ENCODE results near the gene ADAMTS17. TPM values are rescaled to one million over a fixed set of nuclear protein-coding genes. Genes with fewer than 3 reads are reported as not detected.

ADAMTS17 gene
- total RNA-seq, 1 donor from 2014 or later = 2.3 TPM

- DNase-seq (ENCODE audit: low read depth) = no peak
- H3K4me3 ChIP-seq (ENCODE audit: low read depth, low read length) = no peak overlapping the region
- no peak for TF ChIP-seq CTCF (IDR thresholded peaks at IDR 0.05; ENCODE audit: insufficient read depth, low read length, poor library complexity, severe bottlenecking)
These were observed 305.8 kb downstream of the ADAMTS17 start for GRCh38 chr15:100036015-100036414.

GRCh38 chr15:100034191-100034590, 307.6 kb downstream of the ADAMTS17 start:
- no peak for TF ChIP-seq CTCF (IDR thresholded peaks at IDR 0.05; ENCODE audit: insufficient read depth, low read length, poor library complexity, severe bottlenecking)
- no peak overlapping the region for H3K4me3 ChIP-seq (ENCODE audit: low read depth, low read length)
- no peaks in the 10 kb centered on the region for H3K27me3 ChIP-seq (ENCODE audit: control insufficient read depth, insufficient read depth, low read length)
- no peak for DNase-seq (ENCODE audit: low read depth)
- no peaks in the 10 kb centered on the region for H3K36me3 ChIP-seq (ENCODE audit: control insufficient read depth, insufficient read depth, low read length)

More at GRCh38 chr15:100036015-100036414, 305.8 kb downstream of the ADAMTS17 start:
- H3K36me3 ChIP-seq (ENCODE audit: control insufficient read depth, insufficient read depth, low read length) = no peaks in the 10 kb centered on the region
- no peaks in the 10 kb centered on the region for H3K27me3 ChIP-seq (ENCODE audit: control insufficient read depth, insufficient read depth, low read length)

GRCh38 chr15:100033140-100033857, 308.5 kb downstream of the ADAMTS17 start:
- Histone ChIP-seq H3K36me3 (ENCODE audit: control insufficient read depth, insufficient read depth, low read length) (no peaks in the 10 kb centered on the region), H3K27me3 (ENCODE audit: control insufficient read depth, insufficient read depth, low read length) (no peaks in the 10 kb centered on the region), H3K4me3 (ENCODE audit: low read depth, low read length) (no peak overlapping the region)
- DNase-seq (ENCODE audit: low read depth) = no peak
- TF ChIP-seq CTCF (IDR thresholded peaks at IDR 0.05; ENCODE audit: insufficient read depth, low read length, poor library complexity, severe bottlenecking) = no peak

DNA sequence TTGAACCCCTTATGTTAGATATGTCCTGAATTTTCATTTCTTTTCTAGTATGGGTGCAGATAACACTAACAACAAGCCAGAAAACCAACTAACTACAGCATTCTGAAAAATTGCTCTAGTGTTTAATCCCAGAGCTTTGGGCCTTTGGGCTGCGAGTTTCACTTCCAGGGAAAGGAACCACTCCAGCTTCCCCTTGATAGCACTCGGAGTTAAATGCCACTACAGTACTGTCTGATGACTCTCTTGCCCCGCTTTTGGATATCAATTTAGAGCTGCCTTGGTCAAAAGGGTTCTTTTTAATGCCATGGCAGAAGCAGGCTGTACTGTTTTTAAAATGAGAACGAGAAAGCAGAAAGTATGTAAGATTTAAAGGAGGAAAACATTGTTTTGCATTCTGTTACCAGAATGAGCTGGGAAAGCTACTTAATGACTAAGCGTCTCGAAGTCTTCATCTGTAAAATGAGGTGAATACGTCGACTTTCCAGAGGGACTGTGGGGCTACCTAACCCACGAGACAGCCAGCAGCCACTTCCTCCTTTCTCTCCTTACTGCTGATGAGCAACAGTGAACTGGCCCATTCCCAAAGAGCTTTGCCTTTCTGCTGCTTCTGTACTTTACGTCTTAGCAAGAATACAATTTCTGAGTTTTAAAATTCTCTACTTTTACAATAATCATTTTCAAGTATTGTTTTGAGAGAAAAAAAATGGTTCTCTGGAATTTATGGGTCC, 309.3 kb downstream of the ADAMTS17 start:
- no peak for TF ChIP-seq CTCF (IDR thresholded peaks at IDR 0.05; ENCODE audit: insufficient read depth, low read length, poor library complexity, severe bottlenecking)
- DNase-seq (ENCODE audit: low read depth) = no peak
- no peak overlapping the region for H3K4me3 ChIP-seq (ENCODE audit: low read depth, low read length)
- H3K36me3 ChIP-seq (ENCODE audit: control insufficient read depth, insufficient read depth, low read length) = no peaks in the 10 kb centered on the region
- H3K27me3 ChIP-seq (ENCODE audit: control insufficient read depth, insufficient read depth, low read length) = no peaks in the 10 kb centered on the region

DNA sequence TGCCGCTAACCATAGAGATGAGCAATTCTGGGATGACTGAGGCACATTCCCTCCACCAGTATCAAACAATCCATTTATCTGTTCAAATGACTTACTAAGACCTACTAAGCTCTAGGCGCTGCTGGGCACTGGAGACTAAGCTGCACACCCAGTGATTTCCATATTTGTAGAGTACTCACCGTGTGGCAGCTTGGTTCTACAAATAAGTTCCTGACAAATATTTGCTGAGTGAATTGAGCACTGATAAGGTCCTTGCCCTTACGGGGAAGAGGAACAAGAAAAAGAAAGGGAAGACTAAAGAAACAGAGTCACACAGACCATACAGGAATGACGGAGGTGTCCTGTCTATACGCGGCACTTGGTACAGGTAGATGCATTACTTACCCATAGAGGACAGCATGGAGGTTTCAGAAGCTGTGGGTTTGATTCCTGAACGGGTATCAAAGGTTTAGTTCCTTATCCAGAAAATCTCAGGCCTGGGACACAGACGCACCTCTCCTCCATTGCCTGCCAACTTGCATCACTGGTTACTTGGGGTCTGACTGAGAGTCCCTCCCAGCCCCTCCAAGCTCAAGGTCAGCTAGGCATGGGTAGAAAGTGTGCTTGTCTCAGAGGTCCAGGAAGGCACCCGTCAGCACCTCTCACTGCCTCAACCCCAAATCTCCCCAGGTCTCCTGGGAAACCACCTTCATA, 310.0 kb downstream of the ADAMTS17 start:
- H3K4me3 ChIP-seq (ENCODE audit: low read depth, low read length) = no peak overlapping the region
- no peak for TF ChIP-seq CTCF (IDR thresholded peaks at IDR 0.05; ENCODE audit: insufficient read depth, low read length, poor library complexity, severe bottlenecking)
- no peaks in the 10 kb centered on the region for H3K27me3 ChIP-seq (ENCODE audit: control insufficient read depth, insufficient read depth, low read length)
- no peak for DNase-seq (ENCODE audit: low read depth)
- H3K36me3 ChIP-seq (ENCODE audit: control insufficient read depth, insufficient read depth, low read length) = no peaks in the 10 kb centered on the region
